Measurements from ENCODE around the gene C10orf90. TPM values are rescaled to one million over a fixed set of nuclear protein-coding genes. Genes with fewer than 3 reads are reported as not detected.

Gene C10orf90
- total and polyA plus RNA-seq, 2 of the 8 experiments (the other 6 are each of a cell fraction or from before 2014, with no cell fraction given) = 0.21 TPM; not detected in 1

- TF ChIP-seq, protein P1, sequence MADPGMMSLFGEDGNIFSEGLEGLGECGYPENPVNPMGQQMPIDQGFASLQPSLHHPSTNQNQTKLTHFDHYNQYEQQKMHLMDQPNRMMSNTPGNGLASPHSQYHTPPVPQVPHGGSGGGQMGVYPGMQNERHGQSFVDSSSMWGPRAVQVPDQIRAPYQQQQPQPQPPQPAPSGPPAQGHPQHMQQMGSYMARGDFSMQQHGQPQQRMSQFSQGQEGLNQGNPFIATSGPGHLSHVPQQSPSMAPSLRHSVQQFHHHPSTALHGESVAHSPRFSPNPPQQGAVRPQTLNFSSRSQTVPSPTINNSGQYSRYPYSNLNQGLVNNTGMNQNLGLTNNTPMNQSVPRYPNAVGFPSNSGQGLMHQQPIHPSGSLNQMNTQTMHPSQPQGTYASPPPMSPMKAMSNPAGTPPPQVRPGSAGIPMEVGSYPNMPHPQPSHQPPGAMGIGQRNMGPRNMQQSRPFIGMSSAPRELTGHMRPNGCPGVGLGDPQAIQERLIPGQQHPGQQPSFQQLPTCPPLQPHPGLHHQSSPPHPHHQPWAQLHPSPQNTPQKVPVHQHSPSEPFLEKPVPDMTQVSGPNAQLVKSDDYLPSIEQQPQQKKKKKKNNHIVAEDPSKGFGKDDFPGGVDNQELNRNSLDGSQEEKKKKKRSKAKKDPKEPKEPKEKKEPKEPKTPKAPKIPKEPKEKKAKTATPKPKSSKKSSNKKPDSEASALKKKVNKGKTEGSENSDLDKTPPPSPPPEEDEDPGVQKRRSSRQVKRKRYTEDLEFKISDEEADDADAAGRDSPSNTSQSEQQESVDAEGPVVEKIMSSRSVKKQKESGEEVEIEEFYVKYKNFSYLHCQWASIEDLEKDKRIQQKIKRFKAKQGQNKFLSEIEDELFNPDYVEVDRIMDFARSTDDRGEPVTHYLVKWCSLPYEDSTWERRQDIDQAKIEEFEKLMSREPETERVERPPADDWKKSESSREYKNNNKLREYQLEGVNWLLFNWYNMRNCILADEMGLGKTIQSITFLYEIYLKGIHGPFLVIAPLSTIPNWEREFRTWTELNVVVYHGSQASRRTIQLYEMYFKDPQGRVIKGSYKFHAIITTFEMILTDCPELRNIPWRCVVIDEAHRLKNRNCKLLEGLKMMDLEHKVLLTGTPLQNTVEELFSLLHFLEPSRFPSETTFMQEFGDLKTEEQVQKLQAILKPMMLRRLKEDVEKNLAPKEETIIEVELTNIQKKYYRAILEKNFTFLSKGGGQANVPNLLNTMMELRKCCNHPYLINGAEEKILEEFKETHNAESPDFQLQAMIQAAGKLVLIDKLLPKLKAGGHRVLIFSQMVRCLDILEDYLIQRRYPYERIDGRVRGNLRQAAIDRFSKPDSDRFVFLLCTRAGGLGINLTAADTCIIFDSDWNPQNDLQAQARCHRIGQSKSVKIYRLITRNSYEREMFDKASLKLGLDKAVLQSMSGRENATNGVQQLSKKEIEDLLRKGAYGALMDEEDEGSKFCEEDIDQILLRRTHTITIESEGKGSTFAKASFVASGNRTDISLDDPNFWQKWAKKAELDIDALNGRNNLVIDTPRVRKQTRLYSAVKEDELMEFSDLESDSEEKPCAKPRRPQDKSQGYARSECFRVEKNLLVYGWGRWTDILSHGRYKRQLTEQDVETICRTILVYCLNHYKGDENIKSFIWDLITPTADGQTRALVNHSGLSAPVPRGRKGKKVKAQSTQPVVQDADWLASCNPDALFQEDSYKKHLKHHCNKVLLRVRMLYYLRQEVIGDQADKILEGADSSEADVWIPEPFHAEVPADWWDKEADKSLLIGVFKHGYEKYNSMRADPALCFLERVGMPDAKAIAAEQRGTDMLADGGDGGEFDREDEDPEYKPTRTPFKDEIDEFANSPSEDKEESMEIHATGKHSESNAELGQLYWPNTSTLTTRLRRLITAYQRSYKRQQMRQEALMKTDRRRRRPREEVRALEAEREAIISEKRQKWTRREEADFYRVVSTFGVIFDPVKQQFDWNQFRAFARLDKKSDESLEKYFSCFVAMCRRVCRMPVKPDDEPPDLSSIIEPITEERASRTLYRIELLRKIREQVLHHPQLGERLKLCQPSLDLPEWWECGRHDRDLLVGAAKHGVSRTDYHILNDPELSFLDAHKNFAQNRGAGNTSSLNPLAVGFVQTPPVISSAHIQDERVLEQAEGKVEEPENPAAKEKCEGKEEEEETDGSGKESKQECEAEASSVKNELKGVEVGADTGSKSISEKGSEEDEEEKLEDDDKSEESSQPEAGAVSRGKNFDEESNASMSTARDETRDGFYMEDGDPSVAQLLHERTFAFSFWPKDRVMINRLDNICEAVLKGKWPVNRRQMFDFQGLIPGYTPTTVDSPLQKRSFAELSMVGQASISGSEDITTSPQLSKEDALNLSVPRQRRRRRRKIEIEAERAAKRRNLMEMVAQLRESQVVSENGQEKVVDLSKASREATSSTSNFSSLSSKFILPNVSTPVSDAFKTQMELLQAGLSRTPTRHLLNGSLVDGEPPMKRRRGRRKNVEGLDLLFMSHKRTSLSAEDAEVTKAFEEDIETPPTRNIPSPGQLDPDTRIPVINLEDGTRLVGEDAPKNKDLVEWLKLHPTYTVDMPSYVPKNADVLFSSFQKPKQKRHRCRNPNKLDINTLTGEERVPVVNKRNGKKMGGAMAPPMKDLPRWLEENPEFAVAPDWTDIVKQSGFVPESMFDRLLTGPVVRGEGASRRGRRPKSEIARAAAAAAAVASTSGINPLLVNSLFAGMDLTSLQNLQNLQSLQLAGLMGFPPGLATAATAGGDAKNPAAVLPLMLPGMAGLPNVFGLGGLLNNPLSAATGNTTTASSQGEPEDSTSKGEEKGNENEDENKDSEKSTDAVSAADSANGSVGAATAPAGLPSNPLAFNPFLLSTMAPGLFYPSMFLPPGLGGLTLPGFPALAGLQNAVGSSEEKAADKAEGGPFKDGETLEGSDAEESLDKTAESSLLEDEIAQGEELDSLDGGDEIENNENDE (IDR thresholded peaks at IDR 0.05; ENCODE audit: insufficient replicate concordance, low read length) = no peak
- TF ChIP-seq RBBP5 (IDR thresholded peaks at IDR 0.05; ENCODE audit: borderline replicate concordance, low read depth, low read length) (no peak), SIX5 (IDR thresholded peaks at IDR 0.05; ENCODE audit: low read depth, low read length) (no peak), RXRA (IDR thresholded peaks at IDR 0.05; ENCODE audit: insufficient read depth, low read depth, low read length) (no peak), CEBPB (IDR thresholded peaks at IDR 0.05; ENCODE audit: low read depth, low read length) (no peak), POU5F1 (IDR thresholded peaks at IDR 0.05; ENCODE audit: low read depth, low read length) (no peak), SP4 (IDR thresholded peaks at IDR 0.05; ENCODE audit: low read length) (no peak), GABPA (IDR thresholded peaks at IDR 0.05; ENCODE audit: borderline replicate concordance, insufficient read depth, low read length) (no peak), JUN (IDR thresholded peaks at IDR 0.05; ENCODE audit: low read depth, low read length) (no peak), ZNF274 (IDR thresholded peaks at IDR 0.05; ENCODE audit: borderline replicate concordance, extremely low read depth, low read length) (no peak), RNF2 (IDR thresholded peaks at IDR 0.05; ENCODE audit: borderline replicate concordance, low read depth, low read length, missing control alignments, poor library complexity, severe bottlenecking) (no peak), RFX5 (IDR thresholded peaks at IDR 0.05; ENCODE audit: borderline replicate concordance, low read depth, low read length) (no peak)
Measured at GRCh38 chr10:126500866-126501265, 169.6 kb downstream of the C10orf90 start (continued).

Data from H1 (cell line).